GM21367 (cell line): ENCODE measurements around the gene ONECUT3.
"Not testable (repeated sequence)": the region's sequence is repeated elsewhere in the genome, so short reads cannot be mapped to it uniquely, and the experiment has no call there.

Experiments
- ATAC-seq: cut with Tn5 transposase; IDR thresholded peaks from one replicate; pipeline ENCODE4 v1.9.1; 2021; ENCODE audit not compliant: unreplicated experiment

ONECUT3 gene

GRCh38 chr19:1752757-1753728 lies at the start of gene ONECUT3:
Gene ONECUT3 (plus strand): TSS chr19:1753506. CDS start chr19:1753663, 157 bp downstream.
- no peak for ATAC-seq

- ATAC-seq, result no peak
Observed at GRCh38 chr19:1704339-1704738, 49.0 kb upstream of the ONECUT3 start.

GRCh38 chr19:1705367-1705766 lies 47.9 kb upstream of the ONECUT3 start:
- ATAC-seq, result no peak

GRCh38 chr19:1706646-1707045 lies 46.7 kb upstream of the ONECUT3 start:
- ATAC-seq, result not testable (repeated sequence)

GRCh38 chr19:1707240-1707639 lies 46.1 kb upstream of the ONECUT3 start:
- no peak for ATAC-seq

GRCh38 chr19:1713170-1713569 lies 40.1 kb upstream of the ONECUT3 start:
- no peak for ATAC-seq

- no peak for ATAC-seq
Observed at GRCh38 chr19:1715540-1715939, 37.8 kb upstream of the ONECUT3 start.

- ATAC-seq, result no peak
Observed at GRCh38 chr19:1717200-1717969, 35.9 kb upstream of the ONECUT3 start.

GRCh38 chr19:1717970-1718264 lies 35.4 kb upstream of the ONECUT3 start:
- ATAC-seq, result no peak

GRCh38 chr19:1718420-1719291 lies 34.6 kb upstream of the ONECUT3 start:
- no peak for ATAC-seq

- ATAC-seq, result no peak
Observed at GRCh38 chr19:1719519-1719918, 33.8 kb upstream of the ONECUT3 start.

- no peak for ATAC-seq
Observed at GRCh38 chr19:1720237-1720636, 33.1 kb upstream of the ONECUT3 start.

- ATAC-seq, result no peak
Observed at GRCh38 chr19:1725100-1726064, 27.9 kb upstream of the ONECUT3 start.

GRCh38 chr19:1728816-1729567 lies 24.3 kb upstream of the ONECUT3 start:
- ATAC-seq, result no peak

- no peak for ATAC-seq
Observed at GRCh38 chr19:1729568-1729925, 23.8 kb upstream of the ONECUT3 start.

GRCh38 chr19:1730157-1730556 lies 23.1 kb upstream of the ONECUT3 start:
- ATAC-seq, result no peak

- no peak for ATAC-seq
Observed at GRCh38 chr19:1734321-1734966, 18.9 kb upstream of the ONECUT3 start.

GRCh38 chr19:1736280-1736679 lies 17.0 kb upstream of the ONECUT3 start:
- no peak for ATAC-seq

GRCh38 chr19:1736927-1737326 lies 16.4 kb upstream of the ONECUT3 start:
- ATAC-seq, result no peak
